H9 (cell line): Measurements from ENCODE around the gene PGBD5. TPM values are rescaled to one million over a fixed set of nuclear protein-coding genes. Genes with fewer than 3 reads are reported as not detected.

ENCODE experiments used
- DNase-seq: peaks from one replicate; pipeline ENCODE4 v3.0.0-alpha.2; 2017
- H2AFZ ChIP-seq: one replicate; pipeline ENCODE4 v1.6.1; 2013; ENCODE audit warnings: mild to moderate bottlenecking, low read length, control low read depth, moderate library complexity
- H2AK5ac ChIP-seq: 2 replicates; pipeline ENCODE4 v1.6.1; 2013; ENCODE audit warnings: low read length, control low read depth, mixed read lengths; ENCODE audit not compliant: insufficient read length
- H2BK120ac ChIP-seq: one replicate; pipeline ENCODE4 v1.6.1; 2013; ENCODE audit warnings: low read depth, mild to moderate bottlenecking, low read length, control low read depth, inconsistent platforms; ENCODE audit not compliant: poor library complexity, severe bottlenecking
- H2BK12ac ChIP-seq: 2 replicates; pipeline ENCODE4 v1.6.1; 2013; ENCODE audit warnings: low read length, control low read depth, mixed read lengths, low read depth; ENCODE audit not compliant: insufficient read length
- H2BK15ac ChIP-seq: 2 replicates; pipeline ENCODE4 v1.6.1; 2013; ENCODE audit warnings: low read depth, low read length, control low read depth
- H2BK20ac ChIP-seq: one replicate; pipeline ENCODE4 v1.6.1; 2013; ENCODE audit warnings: low read depth, mild to moderate bottlenecking, low read length, control low read depth, inconsistent platforms; ENCODE audit not compliant: poor library complexity, severe bottlenecking
- H2BK5ac ChIP-seq: 2 replicates; pipeline ENCODE4 v1.6.1; 2013; ENCODE audit warnings: low read length, control low read depth, mixed read lengths; ENCODE audit not compliant: insufficient read length
- H3K14ac ChIP-seq: 2 replicates; pipeline ENCODE4 v1.6.1; 2013; ENCODE audit warnings: low read length, control low read depth; ENCODE audit not compliant: insufficient read depth
- H3K18ac ChIP-seq: 2 replicates; pipeline ENCODE4 v1.6.1; 2013; ENCODE audit warnings: low read depth, mild to moderate bottlenecking, mixed read lengths, low read length, control low read depth; ENCODE audit not compliant: insufficient read length
- H3K23ac ChIP-seq: 2 replicates; pipeline ENCODE4 v1.6.1; 2013; ENCODE audit warnings: low read length, control low read depth, mixed read lengths, low read depth; ENCODE audit not compliant: insufficient read length
- H3K23me2 ChIP-seq: 2 replicates; pipeline ENCODE4 v1.6.1; 2013; ENCODE audit warnings: low read depth, mild to moderate bottlenecking, mixed read lengths, low read length, control low read depth; ENCODE audit not compliant: insufficient read length, poor library complexity, severe bottlenecking
- H3K27ac ChIP-seq: 2 replicates; pipeline ENCODE4 v1.5.1; 2013; ENCODE audit warnings: low read length, control low read depth, mixed read lengths, low read depth; ENCODE audit not compliant: insufficient read length
- H3K27me3 ChIP-seq: 2 replicates; pipeline ENCODE4 v1.6.1; 2013; ENCODE audit warnings: low read length, control low read depth, inconsistent platforms; ENCODE audit not compliant: insufficient read depth
- H3K4ac ChIP-seq: 2 replicates; pipeline ENCODE4 v1.6.1; 2013; ENCODE audit warnings: low read depth, mild to moderate bottlenecking, control low read depth, inconsistent platforms, low read length, moderate library complexity
- H3K4me1 ChIP-seq: 2 replicates; pipeline ENCODE4 v1.6.1; 2013; ENCODE audit warnings: low read length, control low read depth, inconsistent platforms; ENCODE audit not compliant: insufficient read depth
- H3K4me2 ChIP-seq: 2 replicates; pipeline ENCODE4 v1.6.1; 2013; ENCODE audit warnings: low read length, control low read depth, mixed read lengths; ENCODE audit not compliant: insufficient read length, insufficient read depth
- H3K56ac ChIP-seq: 2 replicates; pipeline ENCODE4 v1.6.1; 2013; ENCODE audit warnings: low read depth, mild to moderate bottlenecking, mixed read lengths, low read length, control low read depth; ENCODE audit not compliant: insufficient read length
- H3K79me1 ChIP-seq: 2 replicates; pipeline ENCODE4 v1.6.1; 2013; ENCODE audit warnings: low read depth, mild to moderate bottlenecking, moderate library complexity, low read length, control low read depth, inconsistent platforms; ENCODE audit not compliant: insufficient read depth, poor library complexity, severe bottlenecking
- H3K79me2 ChIP-seq: 2 replicates; pipeline ENCODE4 v1.6.1; 2013; ENCODE audit warnings: low read length, control low read depth, inconsistent platforms; ENCODE audit not compliant: insufficient read depth
- H3K9ac ChIP-seq: 2 replicates; pipeline ENCODE4 v1.6.1; 2013; ENCODE audit warnings: low read length, control low read depth, mixed read lengths; ENCODE audit not compliant: insufficient read length; ENCODE audit errors: extremely low read depth
- H3K9me3 ChIP-seq: one replicate; pipeline ENCODE4 v1.6.1; 2013; ENCODE audit warnings: low read depth, low read length, inconsistent platforms; ENCODE audit not compliant: control insufficient read depth
- H3T11ph ChIP-seq: one replicate; pipeline ENCODE4 v1.6.1; 2013; ENCODE audit warnings: mild to moderate bottlenecking, low read length, control low read depth, inconsistent platforms
- H4K20me1 ChIP-seq: one replicate; pipeline ENCODE4 v1.6.1; 2013; ENCODE audit not compliant: control insufficient read depth, insufficient read length, insufficient read depth
- H4K5ac ChIP-seq: 2 replicates; pipeline ENCODE4 v1.6.1; 2013; ENCODE audit warnings: low read depth, mild to moderate bottlenecking, mixed read lengths, low read length, control low read depth; ENCODE audit not compliant: insufficient read length
- H4K8ac ChIP-seq: replicated peaks from 2 replicates; pipeline ENCODE4 v1.6.1; 2013; ENCODE audit warnings: low read length, control low read depth, mixed read lengths, low read depth; ENCODE audit not compliant: insufficient read length
- H4K91ac ChIP-seq: 2 replicates; pipeline ENCODE4 v1.6.1; 2013; ENCODE audit warnings: low read depth, mild to moderate bottlenecking, moderate library complexity, mixed read lengths, low read length, control low read depth; ENCODE audit not compliant: insufficient read length
- H3K27ac Mint-ChIP-seq, 3 experiments: 2 replicates in 2 of 3; 3 replicates in 1 of 3; pipeline ENCODE4 v1.8.0; 2020 to 2021; ENCODE audit warnings: mixed read lengths in 3 of 3, mild to moderate bottlenecking in 1 of 3, moderate library complexity in 1 of 3
- H3K27me3 Mint-ChIP-seq: 2 replicates; pipeline ENCODE4 v1.8.0; 2021; ENCODE audit warnings: low read depth, mild to moderate bottlenecking, moderate library complexity, mixed read lengths
- H3K36me3 Mint-ChIP-seq, 3 experiments: 2 replicates in 2 of 3; 3 replicates in 1 of 3; pipeline ENCODE4 v1.8.0; 2020 to 2021; ENCODE audit warnings: low read depth in 3 of 3, mixed read lengths in 3 of 3; ENCODE audit not compliant: insufficient read depth in 1 of 3
- H3K4me1 Mint-ChIP-seq, 2 experiments: 2 replicates each; pipeline ENCODE4 v1.8.0; 2020; ENCODE audit warnings: mixed read lengths in 2 of 2
- H3K4me3 Mint-ChIP-seq, 2 experiments: 2 replicates in 1 of 2; 3 replicates in 1 of 2; pipeline ENCODE4 v1.8.0; 2020 to 2021; ENCODE audit warnings: mild to moderate bottlenecking in 2 of 2, mixed read lengths in 2 of 2, moderate library complexity in 1 of 2
- H3K9me3 Mint-ChIP-seq, 2 experiments: 2 replicates in 1 of 2; 3 replicates in 1 of 2; pipeline ENCODE4 v1.8.0; 2020; ENCODE audit warnings: mild to moderate bottlenecking in 2 of 2, mixed read lengths in 2 of 2, moderate library complexity in 1 of 2
- WGBS: extraction: QIAGEN DNeasy Blood & Tissue Kit; methylation state at CpG from one replicate; pipeline ENCODE4 v1.1.7; 2013; ENCODE audit warnings: missing lambda C conversion rate, low lambda C conversion rate, mixed read lengths; ENCODE audit not compliant: insufficient read length; ENCODE audit errors: extremely low coverage; 5-methylcytosine and 5-hydroxymethylcytosine counted together
- total RNA-seq: library from RNA; stranded (reverse); gene quantifications from 2 replicates; pipeline ENCODE4 v1.2.1, GENCODE V29; 2021
- TF ChIP-seq, protein P1 (sequence below): fragments of 200-600 bp; sonication (generic); conservative IDR thresholded peaks from 3 replicates; pipeline ENCODE4 v1.8.0; 2021; ENCODE audit warnings: antibody characterized with exemption, mild to moderate bottlenecking

The PGBD5 gene
- total RNA-seq, 1 experiment from 2014 or later: 19.1 TPM

DNA sequence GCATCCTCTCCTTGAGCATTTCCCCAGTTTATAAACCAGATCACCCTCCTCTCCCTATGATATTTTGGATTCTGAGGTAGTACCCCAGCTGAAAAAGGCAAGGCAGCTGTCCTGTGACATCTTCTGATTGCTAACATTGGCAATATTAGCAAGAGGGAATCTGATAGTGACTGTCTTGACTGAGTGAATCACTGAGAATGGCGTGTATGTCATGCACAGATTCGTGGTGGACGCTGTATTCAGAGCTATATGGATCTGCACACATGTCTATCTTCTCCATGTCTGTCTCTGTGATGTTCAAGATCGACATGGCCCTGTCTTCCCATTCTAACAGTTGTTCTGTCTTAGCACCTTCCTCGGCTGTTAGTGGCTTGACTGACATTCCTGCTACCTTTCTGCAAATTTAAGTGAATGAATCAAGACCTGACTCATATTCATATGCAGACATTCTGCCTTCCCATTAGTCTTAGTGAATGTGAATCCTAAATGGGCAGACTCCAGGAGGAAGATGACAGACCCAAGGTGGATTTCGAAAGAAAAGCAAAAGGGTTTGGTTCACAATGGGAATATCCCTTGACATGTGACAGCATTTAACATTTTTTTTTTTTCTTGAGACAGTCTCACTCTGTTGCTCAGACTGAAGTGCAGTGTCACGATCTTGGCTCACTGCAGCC lies 97.7 kb downstream of the PGBD5 start:
- no CpG with 5 or more reads among the region's 7 CpGs for WGBS
- TF ChIP-seq, protein P1, sequence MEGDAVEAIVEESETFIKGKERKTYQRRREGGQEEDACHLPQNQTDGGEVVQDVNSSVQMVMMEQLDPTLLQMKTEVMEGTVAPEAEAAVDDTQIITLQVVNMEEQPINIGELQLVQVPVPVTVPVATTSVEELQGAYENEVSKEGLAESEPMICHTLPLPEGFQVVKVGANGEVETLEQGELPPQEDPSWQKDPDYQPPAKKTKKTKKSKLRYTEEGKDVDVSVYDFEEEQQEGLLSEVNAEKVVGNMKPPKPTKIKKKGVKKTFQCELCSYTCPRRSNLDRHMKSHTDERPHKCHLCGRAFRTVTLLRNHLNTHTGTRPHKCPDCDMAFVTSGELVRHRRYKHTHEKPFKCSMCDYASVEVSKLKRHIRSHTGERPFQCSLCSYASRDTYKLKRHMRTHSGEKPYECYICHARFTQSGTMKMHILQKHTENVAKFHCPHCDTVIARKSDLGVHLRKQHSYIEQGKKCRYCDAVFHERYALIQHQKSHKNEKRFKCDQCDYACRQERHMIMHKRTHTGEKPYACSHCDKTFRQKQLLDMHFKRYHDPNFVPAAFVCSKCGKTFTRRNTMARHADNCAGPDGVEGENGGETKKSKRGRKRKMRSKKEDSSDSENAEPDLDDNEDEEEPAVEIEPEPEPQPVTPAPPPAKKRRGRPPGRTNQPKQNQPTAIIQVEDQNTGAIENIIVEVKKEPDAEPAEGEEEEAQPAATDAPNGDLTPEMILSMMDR: no peak
- Histone ChIP-seq H3K23ac (no peak overlapping the region), H4K5ac (no peak overlapping the region), H3K79me1 (no peaks in the 10 kb centered on the region), H3K4ac (no peak overlapping the region), H2BK5ac (no peak overlapping the region), H3K9ac (no peak overlapping the region), H2AK5ac (no peak overlapping the region), H2BK120ac (no peak overlapping the region), H4K20me1 (no peaks in the 10 kb centered on the region), H3K27me3 (no peaks in the 10 kb centered on the region), H3K18ac (no peak overlapping the region), H3K56ac (no peak overlapping the region), H3K9me3 (no peaks in the 10 kb centered on the region), H3K14ac (no peak overlapping the region), H3K4me1 (peaks cover 5% of the 10 kb centered on the region), H3K27ac (no peak overlapping the region), H3K79me2 (no peaks in the 10 kb centered on the region), H4K91ac (no peak overlapping the region), H2BK15ac (no peak overlapping the region), H4K8ac (no peak overlapping the region), H3K4me2 (no peak overlapping the region), H3T11ph (no peak overlapping the region), H3K23me2 (peaks cover 3% of the 10 kb centered on the region), H2BK20ac (no peak overlapping the region), H2BK12ac (no peak overlapping the region), H2AFZ (no peak overlapping the region)
- no peak for DNase-seq
- peaks cover 30 to 42% (median 35%) of the 10 kb centered on the region in 3 experiments for H3K36me3 Mint-ChIP-seq
- H3K4me1 Mint-ChIP-seq: peaks cover 28 to 29% of the 10 kb centered on the region in 2 experiments
- no peaks in the 10 kb centered on the region; the same call in 1 of the 2 replicates for H3K27me3 Mint-ChIP-seq
- peak overlapping the region in 2 of 3 experiments; percentile 35 to 39; a peak in 2 of 7 replicates for H3K27ac Mint-ChIP-seq
- no peak overlapping the region for H3K4me3 Mint-ChIP-seq
- no peaks in the 10 kb centered on the region for H3K9me3 Mint-ChIP-seq
